Dermis microvascular lymphatic vessel endothelial cell (primary cell): Measurements from ENCODE around the gene TMPRSS11D. TPM values are rescaled to one million over a fixed set of nuclear protein-coding genes. Genes with fewer than 3 reads are reported as not detected.

Experiments used
- DNase-seq, 2 donors: peaks; one replicate each; pipeline versions ENCODE4 v3.0.0 to v3.0.0-alpha.2; 2010; ENCODE audit warnings: low read depth in 2 of 2
- total RNA-seq: library from RNA; depleted of rRNA; stranded (reverse); fragments of >200 nt; gene quantifications from 2 replicates; pipeline ENCODE4 v1.2.1, GENCODE V29; 2014

Gene TMPRSS11D, protein sequence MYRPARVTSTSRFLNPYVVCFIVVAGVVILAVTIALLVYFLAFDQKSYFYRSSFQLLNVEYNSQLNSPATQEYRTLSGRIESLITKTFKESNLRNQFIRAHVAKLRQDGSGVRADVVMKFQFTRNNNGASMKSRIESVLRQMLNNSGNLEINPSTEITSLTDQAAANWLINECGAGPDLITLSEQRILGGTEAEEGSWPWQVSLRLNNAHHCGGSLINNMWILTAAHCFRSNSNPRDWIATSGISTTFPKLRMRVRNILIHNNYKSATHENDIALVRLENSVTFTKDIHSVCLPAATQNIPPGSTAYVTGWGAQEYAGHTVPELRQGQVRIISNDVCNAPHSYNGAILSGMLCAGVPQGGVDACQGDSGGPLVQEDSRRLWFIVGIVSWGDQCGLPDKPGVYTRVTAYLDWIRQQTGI
- under 0.01 and 0.13 TPM in 2 replicates for total RNA-seq

DNA sequence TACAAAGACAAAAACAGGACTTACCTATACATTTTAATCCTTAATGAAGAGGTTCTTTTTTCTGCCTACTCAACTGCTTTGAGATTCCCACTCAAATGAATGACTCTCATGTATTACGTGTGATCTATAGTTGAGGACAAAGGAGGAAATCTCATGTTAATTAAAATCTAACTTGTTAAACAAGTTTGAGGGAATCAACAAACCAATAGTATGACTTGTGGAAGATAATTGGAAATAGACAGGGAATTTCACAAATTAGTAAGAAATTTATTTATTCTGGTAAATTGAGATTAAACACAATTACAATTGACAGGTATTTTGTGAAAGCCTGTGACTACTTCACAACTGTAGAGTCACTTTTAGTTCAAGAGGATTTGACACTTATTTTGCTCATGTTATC is at the start of gene TMPRSS11D:
Gene TMPRSS11D (minus strand): TSS at position 101 of the 400 bp plus-strand sequence. CDS start 69 bp downstream, at position 32.
- DNase-seq = no peak

DNA sequence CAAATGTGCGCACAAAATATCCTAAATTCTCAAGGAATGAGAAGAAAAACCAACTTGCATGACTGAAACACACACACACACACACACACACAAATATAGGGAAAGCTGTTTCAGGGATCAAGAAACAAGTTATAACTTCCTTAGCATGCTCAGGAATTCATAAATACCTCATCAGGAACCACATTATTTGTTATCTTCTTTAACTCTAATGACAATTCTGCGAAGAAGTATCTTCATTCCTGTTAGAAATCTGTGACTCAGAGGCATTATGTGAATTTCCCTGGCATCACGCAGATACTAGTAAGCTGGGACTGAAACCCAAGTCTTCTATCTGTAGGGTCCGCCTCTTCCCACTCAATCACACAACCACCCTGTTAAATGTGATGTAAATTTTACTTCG is 49.2 kb upstream of the TMPRSS11D start:
- DNase-seq = no peak

DNA sequence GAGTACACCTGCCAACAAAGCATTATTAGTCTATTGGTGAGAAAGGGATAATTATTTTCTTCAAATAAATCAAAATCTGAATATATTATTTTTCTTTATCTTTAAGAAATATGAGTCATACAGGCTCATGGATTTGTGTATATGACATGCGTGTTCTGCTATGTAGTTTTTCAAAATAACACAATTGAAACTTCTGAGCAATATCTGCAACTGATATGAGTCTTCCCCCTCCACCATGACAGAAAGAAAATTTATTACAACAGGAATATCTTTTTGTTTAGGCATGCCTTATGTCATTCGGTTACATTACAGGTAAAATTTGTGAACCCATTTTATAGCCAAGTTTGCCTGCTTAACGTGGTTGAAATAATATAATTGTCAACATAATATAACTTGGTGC is 47.5 kb upstream of the TMPRSS11D start:
- no peak for DNase-seq

DNA sequence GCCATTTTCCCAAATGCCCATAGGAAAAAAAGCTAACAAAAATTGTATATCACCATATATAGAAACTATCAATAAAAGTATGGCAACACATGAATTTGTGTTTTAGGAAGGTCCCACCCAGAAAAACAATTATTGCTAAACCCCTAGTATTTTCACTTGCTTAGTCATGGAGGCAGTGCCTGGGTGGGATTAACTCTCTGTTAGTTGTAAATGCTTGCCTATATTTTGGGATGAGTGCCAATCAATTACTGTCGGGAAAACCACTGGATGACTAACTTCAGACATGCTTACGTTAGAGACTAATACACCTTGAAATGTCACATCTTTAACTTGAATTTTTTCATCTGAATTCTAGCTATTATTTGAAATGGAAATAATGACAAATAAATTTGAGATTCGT is 45.6 kb upstream of the TMPRSS11D start:
- DNase-seq = no peak

DNA sequence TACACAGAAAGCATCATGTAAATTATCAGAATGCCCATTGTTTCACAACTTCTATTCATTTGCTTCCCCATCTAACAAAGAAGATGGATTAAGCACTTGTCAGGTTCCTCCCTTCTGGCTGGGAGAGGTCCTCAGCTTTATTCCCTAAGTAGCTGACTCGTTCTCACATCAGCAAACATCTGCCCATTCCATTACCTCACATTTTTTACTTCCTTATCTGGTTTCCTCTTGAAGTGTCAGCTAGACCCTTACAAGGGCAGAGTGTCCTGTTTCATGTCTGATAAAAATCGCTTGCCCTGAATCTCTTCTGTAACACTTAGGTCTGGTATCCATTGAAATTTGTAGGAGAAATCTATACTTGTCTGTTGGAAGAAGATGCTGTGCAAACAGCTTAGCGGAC is 44.7 kb upstream of the TMPRSS11D start:
- no peak for DNase-seq

DNA sequence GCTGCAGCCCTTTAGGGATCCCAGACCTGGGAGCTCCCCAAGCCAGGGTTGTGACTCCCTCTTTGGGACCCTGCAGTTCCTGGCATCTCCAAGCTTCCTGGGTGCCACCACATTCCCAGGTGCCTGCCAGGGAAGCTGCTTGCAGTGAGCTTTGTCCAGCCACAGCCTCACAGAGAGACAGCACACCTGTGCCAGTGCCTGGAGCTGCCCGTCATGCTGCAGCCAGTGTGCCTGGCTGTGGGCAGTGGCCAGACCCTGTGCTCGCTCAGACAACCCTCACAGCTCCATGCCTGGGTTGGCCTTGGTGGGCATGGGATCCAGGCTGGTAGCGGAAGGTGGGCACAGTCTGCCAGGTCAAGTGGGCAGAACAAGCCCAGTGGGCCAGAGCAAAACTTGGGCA is 43.4 kb upstream of the TMPRSS11D start:
- DNase-seq = no peak

DNA sequence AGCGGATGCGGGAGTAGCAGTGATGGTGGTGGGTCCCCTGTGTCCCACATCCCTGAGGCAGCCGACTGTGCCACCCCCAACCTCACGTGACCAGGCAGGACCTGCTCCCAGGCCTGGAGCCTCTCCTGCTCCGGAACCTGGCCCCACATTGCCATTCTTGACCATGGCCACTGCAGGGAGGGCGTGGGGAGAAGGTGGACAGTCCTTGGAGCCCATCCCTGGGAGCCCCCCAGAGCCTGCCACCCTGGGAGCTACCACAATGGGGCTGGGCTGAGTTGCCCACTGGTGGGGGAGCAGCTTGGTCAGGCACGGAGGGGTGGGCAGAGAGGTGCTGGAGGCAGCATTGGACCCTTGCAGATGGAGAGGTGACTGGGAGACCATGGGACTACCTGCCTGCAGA is 42.7 kb upstream of the TMPRSS11D start:
- DNase-seq = no peak

DNA sequence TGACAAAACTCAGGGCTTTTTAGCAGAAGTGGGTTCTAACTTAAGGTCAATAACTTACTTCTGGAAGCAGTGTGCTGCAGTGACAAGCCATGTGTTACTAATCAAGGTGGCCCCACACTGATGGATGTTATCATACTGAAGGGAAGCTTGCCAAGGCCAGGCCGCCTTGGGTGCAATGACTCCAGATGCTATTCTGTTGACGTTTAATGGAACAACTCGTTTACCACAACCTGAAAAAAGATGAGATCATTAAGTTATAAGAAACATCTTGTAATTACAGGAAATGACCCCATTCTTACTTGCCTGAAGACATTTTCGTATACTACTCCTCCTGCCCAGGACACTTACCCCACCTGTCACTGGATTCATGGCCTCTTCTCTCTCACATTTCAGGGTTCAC is 38.9 kb upstream of the TMPRSS11D start:
- no peak for DNase-seq

DNA sequence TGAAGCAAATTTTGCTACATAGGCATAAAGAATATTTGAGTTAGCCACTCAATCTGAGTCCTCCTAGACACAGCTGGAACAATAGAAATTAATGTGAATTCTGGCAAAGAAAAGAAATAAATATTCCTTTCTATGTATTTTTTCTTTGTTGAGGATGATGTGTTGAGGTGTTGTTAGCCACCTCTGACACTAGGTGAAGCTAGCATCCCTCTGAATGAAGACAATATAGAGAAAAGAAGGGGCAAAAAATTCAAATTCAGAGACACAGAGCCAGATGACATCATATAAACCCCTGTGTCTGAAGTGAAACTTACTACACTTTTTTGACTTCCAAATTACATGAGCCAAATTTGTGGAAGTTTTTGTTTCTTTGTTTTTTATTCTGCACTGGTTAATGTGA is 34.6 kb upstream of the TMPRSS11D start:
- no peak for DNase-seq

DNA sequence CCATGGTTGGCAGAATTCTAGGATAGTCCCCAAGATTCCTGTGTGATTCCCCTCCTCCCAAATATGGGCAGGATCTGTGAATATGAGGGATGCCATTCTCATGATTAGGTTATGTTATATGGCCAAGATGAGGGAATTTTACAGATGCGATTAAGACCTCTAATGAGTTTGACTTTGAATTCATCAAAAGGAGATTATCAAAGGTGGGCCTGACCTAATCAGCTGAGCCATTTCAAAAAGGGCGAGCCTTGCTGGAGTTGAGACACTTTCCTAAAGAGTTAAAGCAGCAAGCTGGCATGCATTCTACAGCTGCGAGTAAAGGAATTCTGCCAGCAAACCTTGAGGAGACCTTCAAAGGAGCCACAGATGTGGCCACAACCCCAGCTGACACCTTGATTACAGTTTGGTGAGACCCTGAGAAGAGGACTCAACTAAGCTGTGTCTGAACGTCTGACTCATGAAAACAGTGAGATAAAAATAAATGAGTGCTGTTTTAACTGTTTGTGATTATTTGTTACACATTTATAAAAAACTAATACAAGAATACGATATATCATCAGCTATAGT is 31.7 kb upstream of the TMPRSS11D start:
- no peak for DNase-seq

DNA sequence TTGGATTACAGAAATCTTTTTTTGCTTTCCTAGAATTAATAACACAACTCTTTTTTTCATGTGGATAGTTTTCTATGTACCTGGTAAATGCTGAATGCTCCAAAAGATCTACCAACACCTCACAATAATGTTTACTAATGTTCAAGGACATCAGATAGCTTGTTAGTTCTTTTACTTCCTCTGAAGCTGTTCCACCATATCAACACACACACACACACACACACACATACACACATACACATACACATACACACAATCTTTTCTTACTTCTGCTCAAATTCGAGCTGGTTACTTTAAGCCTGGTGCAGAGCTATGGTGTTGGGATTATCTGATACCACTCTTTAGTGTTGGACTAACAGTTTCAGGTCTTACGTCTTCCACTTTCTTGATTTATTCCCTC is 28.3 kb upstream of the TMPRSS11D start:
- DNase-seq = no peak

DNA sequence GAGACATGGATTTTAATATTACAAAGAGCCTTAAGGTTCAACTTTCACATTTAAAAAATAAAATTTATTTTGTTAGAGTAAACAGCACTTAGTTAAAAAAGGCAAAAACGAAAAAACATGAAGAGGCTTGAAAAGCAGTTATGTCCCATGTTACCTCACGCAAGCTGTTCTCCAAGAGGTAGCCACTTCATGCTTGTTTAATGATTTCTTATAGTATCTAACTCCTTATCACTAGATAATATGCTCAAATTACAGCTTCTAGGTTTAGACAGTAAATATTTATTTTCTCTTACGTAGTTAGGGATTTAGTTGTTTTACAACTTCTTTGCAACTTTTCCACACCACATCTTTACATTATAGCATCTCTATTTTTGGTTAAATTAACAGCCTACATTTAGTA is 27.8 kb upstream of the TMPRSS11D start:
- no peak for DNase-seq

DNA sequence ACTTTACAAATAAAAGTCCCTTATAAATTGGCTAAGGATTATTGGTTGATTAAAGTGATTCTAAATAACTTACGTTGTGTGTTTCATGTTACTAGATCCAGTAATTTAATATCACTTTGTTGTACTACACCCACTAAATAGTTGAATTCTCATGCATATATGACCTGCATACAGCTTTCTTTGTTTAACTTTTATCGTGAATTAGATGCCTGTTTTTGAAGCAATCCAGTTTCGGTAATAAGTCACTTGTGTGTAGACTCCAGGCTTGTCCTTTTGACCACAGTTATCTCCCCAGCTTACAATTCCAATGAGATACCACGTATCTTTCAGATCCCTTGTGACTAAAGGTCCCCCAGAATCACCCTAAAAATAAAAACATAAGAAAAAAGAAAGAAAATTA is 27.3 kb upstream of the TMPRSS11D start:
- no peak for DNase-seq

DNA sequence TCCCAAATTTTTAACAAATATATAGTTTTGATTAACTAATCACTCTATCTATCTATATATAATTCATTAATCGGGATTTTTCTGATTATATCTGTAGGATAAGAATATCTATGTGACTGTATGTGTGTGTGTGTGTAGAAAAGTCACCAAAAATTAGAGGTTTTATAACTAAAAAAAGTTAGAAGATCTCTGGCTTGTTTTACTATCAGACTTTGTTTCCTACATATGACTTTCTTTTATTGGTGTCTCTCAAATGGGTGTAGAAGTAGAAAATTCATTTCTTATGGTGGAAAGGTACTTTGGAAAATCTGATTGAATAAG is 26.7 kb upstream of the TMPRSS11D start:
- no peak for DNase-seq

DNA sequence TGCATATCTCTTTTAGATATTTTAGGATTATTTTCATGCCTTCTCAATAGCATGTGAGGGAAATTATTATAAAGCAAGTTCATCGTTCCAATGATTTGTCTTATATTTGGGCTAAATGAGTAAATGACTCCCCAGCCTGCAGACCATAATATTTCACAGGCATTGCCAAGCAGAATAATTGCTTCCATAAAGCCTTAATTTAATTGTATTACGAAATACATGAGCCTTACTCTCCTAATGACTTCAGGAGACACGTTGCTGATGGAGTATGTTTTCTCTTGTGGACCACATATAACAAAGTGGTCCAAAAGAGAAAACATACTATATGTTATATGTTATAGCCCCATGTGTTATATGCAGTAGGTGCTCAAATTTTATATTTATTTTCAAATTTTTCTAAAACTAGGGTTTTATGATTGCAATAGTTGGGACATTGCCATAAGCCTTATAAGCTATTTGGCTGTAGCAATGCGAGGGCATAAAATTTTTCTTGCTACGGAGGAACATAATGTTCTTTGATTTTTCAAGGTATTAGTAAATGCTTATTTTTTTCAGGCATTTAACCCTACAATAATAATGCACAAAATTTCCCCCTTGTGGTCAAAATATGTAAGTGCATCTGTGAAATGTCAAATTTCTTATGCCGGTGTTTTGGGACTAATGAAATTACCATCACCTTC is 26.2 kb upstream of the TMPRSS11D start:
- DNase-seq = peak; percentile 15 to 21

DNA sequence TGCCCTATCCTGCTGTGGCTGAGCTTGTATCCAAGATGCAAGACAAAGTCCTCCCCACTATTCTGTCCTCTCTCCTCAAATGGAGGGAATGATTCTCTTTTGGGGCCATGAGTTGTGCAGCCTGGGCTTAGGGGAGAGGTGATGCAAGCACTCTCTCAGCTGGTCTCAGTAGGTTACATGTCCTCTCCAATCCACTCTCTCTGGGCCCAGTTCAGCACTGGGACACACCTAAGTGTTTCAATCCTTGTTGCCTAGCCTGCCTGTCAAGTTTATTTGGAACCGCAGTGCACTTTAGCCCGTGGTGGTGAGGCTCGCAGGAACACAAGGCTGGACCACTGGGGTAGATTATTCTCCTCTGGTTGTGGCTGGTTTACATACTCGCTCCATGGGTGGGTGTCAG is 23.8 kb upstream of the TMPRSS11D start:
- no peak for DNase-seq

DNA sequence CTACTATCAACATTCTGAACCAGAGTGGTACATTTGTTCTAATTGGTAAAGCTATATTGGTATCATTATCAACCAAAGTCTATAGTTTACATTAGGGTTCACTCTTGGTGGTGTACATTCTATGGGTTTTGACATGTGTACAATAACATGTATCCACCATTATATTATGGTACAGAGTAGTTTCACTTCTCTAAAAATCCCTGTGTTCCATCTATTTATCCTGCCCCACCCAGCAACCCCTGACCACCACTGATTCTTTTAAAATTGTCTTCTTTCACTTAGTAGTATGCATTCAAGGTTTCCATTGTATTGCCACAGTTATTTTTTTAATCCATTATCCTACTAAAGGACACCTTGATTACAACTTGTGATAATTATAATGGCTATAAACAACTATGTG is 15.3 kb upstream of the TMPRSS11D start:
- DNase-seq = no peak

DNA sequence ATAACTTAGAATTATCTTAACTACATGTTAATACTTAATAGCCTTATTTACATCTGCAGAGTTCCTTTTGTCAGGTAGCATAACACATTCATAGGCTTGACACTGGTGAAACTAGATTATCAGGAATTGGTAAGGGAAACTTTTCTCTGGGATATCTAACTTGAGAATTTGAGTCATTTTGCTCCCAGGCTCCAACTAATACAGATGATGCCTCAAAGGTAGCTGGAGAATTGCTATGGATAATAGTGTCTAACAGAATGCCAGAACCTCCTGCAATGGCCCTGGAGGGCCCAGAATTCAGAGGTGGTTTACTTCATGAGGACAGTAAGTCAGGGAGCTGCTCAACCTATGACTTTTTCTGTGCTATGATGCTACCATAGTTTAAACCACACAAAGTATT is 13.9 kb upstream of the TMPRSS11D start:
- DNase-seq = no peak

DNA sequence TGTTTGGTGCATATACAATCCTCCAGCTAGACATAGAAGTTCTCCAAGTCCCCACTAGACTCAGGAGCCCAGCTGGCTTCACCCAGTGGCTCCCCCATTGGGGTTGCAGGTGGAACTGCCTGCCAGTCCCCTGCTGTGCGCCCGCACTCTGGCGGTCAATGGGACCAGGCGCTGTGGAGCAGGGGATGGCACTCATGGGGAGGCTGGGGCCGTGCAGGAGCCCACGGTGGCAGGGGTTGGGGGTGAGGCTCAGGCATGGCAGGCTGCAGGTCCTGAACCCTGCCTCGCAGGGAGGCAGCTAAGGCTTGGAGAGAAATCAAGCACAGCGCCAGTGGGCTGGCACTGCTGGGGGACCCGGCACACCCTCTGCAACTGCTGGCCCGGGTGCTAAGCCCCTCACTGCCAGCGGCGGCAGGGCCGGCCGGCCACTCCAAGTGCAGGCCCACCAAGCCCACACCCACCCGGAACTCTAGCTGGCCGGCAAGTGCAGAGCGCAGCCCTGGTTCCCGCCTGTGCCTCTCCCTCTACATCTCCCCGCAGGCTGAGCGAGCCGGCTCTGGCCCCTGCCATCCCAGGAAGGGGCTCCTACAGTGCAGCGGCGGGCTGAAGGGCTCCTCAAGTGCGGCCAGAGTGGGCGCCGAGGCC is 12.7 kb upstream of the TMPRSS11D start:
- no peak for DNase-seq

DNA sequence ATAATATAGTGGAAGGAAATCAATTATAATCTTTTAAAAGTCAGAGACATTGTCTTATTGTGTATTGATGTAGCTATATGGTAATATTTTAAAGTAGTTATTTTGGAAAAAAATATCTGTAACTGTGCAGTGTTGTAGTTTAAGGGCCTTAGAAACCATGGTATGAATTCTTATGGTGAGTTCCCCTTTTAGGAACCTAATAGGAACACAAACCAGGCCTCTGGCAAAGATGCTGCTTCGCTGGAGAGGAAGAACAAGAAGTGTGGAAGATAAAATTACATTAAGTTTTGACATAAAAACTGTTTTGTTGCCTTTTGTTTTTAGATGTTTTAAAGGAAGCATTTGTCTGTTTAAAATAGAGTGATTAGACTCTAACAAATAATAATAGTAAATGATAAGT is 10.9 kb upstream of the TMPRSS11D start:
- DNase-seq = no peak

DNA sequence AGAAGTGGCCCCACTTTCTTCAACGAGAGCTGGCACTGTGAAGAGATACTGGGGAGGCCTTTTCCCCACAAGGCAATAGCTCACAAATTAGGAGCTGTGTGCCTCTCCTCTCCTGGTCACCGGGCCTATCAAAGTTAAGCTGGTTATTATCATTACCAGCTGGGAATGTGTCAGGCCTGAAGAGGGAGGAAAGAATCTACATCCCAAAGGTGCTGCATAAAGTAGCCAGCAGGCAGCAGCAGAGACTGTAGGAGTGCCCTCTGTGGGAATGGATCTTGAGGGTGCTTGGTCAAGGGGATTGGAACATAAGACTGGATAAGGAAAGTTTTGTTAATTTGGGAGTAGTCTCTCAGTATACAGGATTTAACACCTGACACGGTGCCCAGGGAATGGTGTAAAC is 9.1 kb upstream of the TMPRSS11D start:
- DNase-seq = no peak

DNA sequence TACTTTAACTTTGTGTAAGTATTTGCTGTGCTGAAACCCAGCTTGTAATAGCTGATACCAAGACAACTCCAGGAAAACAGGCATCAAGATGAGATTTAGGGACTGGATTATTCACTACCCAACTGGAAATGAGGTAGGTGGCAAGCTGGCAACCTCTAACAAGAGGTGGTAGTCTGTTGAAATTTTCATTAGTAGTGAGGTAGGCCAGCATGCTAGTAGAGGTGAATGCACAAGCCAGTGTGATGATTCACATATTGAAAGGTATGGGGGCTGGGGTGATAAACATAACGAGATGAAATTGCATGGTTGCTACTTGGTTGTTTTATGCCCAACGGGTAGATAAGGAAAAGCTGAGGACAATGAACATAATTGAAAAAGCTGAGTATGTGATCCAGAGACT is 8.5 kb upstream of the TMPRSS11D start:
- DNase-seq = no peak

DNA sequence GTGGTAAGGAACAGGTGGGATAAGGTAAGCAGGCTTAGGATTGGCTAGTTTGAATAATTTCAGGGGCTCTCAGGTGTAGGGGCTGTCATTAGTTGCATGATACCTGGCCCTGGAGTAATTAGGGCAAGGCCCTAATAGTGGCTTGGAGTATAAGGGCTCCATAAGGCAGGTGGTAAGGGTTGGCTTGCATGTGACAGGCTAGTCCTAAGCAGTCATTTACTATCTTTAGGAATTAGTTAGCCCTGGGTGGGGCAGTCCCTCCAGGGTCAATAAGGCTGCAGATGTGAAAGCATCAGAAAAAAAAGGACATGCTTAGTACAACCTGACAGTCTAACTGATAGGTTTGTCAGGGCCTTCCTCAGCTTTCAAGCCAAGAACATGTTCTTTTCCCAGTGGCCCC is 7.8 kb upstream of the TMPRSS11D start:
- no peak for DNase-seq
